Astrocyte (in vitro differentiated cells and primary cell): ENCODE data around the gene THSD7B. TPM values are rescaled to one million over a fixed set of nuclear protein-coding genes. Genes with fewer than 3 reads are reported as not detected.

Experiments
- DNase-seq: peaks from one replicate; pipeline ENCODE4 v3.0.0-alpha.2; 2010; ENCODE audit warnings: low read depth
- FAIRE-seq: peaks from 2 replicates; lab custom pipeline; 2011; peaks lifted over from hg19 to GRCh38; lab: Jason Lieb, UNC
- H2AFZ ChIP-seq: 2 replicates; pipeline ENCODE4 v1.6.0; 2012; ENCODE audit warnings: low read depth, low read length, inconsistent platforms
- H3K27ac ChIP-seq: 2 replicates; pipeline ENCODE4 v1.5.1; 2011; ENCODE audit warnings: low read depth, low read length, inconsistent platforms
- H3K27me3 ChIP-seq: 2 replicates; pipeline ENCODE4 v1.6.0; 2011; ENCODE audit warnings: low read length, inconsistent platforms; ENCODE audit not compliant: insufficient read depth
- H3K36me3 ChIP-seq: 2 replicates; pipeline ENCODE4 v1.5.1; 2011; ENCODE audit warnings: low read length, inconsistent platforms; ENCODE audit not compliant: insufficient read depth
- H3K4me1 ChIP-seq: 2 replicates; pipeline ENCODE4 v1.5.1; 2011; ENCODE audit warnings: low read length, inconsistent platforms; ENCODE audit not compliant: insufficient read depth
- H3K4me2 ChIP-seq: 2 replicates; pipeline ENCODE4 v1.6.0; 2012; ENCODE audit warnings: low read length, inconsistent platforms
- H3K4me3 ChIP-seq: 2 replicates; pipeline ENCODE4 v1.5.1; 2011; ENCODE audit warnings: low read depth, mild to moderate bottlenecking, low read length, inconsistent platforms; ENCODE audit not compliant: insufficient read depth
- H3K79me2 ChIP-seq: 2 replicates; pipeline ENCODE4 v1.6.0; 2012; ENCODE audit warnings: mild to moderate bottlenecking, low read length, inconsistent platforms; ENCODE audit not compliant: insufficient read depth
- H3K9ac ChIP-seq: 2 replicates; pipeline ENCODE4 v1.6.0; 2012; ENCODE audit warnings: mild to moderate bottlenecking, low read length, inconsistent platforms
- H3K9me3 ChIP-seq: 2 replicates; pipeline ENCODE4 v1.5.1; 2012; ENCODE audit warnings: low read depth, mild to moderate bottlenecking, low read length, inconsistent platforms; ENCODE audit not compliant: insufficient read depth
- H4K20me1 ChIP-seq: 2 replicates; pipeline ENCODE4 v1.6.0; 2012; ENCODE audit warnings: low read length, inconsistent platforms; ENCODE audit not compliant: insufficient read depth
- H3K27ac Mint-ChIP-seq: one replicate; pipeline ENCODE4 v1.8.0; 2021; ENCODE audit warnings: mild to moderate bottlenecking, mixed read lengths; ENCODE audit not compliant: unreplicated experiment
- H3K27me3 Mint-ChIP-seq: one replicate; pipeline ENCODE4 v1.8.0; 2021; ENCODE audit warnings: low read depth, mixed read lengths; ENCODE audit not compliant: unreplicated experiment
- H3K36me3 Mint-ChIP-seq: one replicate; pipeline ENCODE4 v1.8.0; 2021; ENCODE audit warnings: low read depth, mixed read lengths; ENCODE audit not compliant: unreplicated experiment
- H3K4me1 Mint-ChIP-seq: one replicate; pipeline ENCODE4 v1.8.0; 2021; ENCODE audit warnings: low read depth, mixed read lengths; ENCODE audit not compliant: unreplicated experiment
- H3K4me3 Mint-ChIP-seq: one replicate; pipeline ENCODE4 v1.8.0; 2021; ENCODE audit warnings: mild to moderate bottlenecking, moderate library complexity, mixed read lengths; ENCODE audit not compliant: unreplicated experiment
- H3K9me3 Mint-ChIP-seq: one replicate; pipeline ENCODE4 v1.8.0; 2021; ENCODE audit warnings: mild to moderate bottlenecking, mixed read lengths; ENCODE audit not compliant: unreplicated experiment
- CTCF ChIP-seq: IDR thresholded peaks from 2 replicates; pipeline ENCODE4 v1.5.1; 2011; ENCODE audit warnings: low read depth, mild to moderate bottlenecking, inconsistent platforms, low read length, moderate library complexity; ENCODE audit not compliant: insufficient read depth
- EZH2 ChIP-seq: IDR thresholded peaks from 2 replicates; pipeline ENCODE4 v1.6.1; 2012; ENCODE audit warnings: mild to moderate bottlenecking, low read length, inconsistent platforms; ENCODE audit not compliant: insufficient read depth
- total RNA-seq: library from RNA; stranded (reverse); gene quantifications from 2 replicates; pipeline ENCODE4 v1.2.1, GENCODE V29; 2021

The THSD7B gene
- total RNA-seq, 1 donor from 2014 or later, result 0.18 TPM

GRCh38 chr2:137380610-137381009 is 615.3 kb downstream of the THSD7B start:
- no peaks in the 10 kb centered on the region for H3K9me3 Mint-ChIP-seq

GRCh38 chr2:137381731-137382130 is 616.4 kb downstream of the THSD7B start:
- Histone ChIP-seq H3K4me3 (no peak overlapping the region), H3K4me1 (no peaks in the 10 kb centered on the region), H3K79me2 (no peaks in the 10 kb centered on the region), H3K9ac (no peak overlapping the region), H3K27ac (no peak overlapping the region), H2AFZ (no peak overlapping the region), H3K9me3 (peaks cover 4% of the 10 kb centered on the region), H3K36me3 (no peaks in the 10 kb centered on the region), H3K27me3 (no peaks in the 10 kb centered on the region), H4K20me1 (no peaks in the 10 kb centered on the region), H3K4me2 (no peak overlapping the region)
- Mint-ChIP-seq H3K36me3 (peaks cover 2% of the 10 kb centered on the region), H3K27ac (no peak overlapping the region), H3K4me3 (no peak overlapping the region), H3K9me3 (no peaks in the 10 kb centered on the region), H3K27me3 (peaks cover 3% of the 10 kb centered on the region), H3K4me1 (peaks cover 2% of the 10 kb centered on the region)
- FAIRE-seq, result no peak
- TF ChIP-seq CTCF, result no peak
- no peak for DNase-seq

More at GRCh38 chr2:137380610-137381009, 615.3 kb downstream of the THSD7B start:
- Mint-ChIP-seq H3K27me3 (peaks cover 3% of the 10 kb centered on the region), H3K4me1 (peaks cover 2% of the 10 kb centered on the region), H3K36me3 (peaks cover 2% of the 10 kb centered on the region), H3K4me3 (no peak overlapping the region), H3K27ac (no peak overlapping the region)
- DNase-seq (peak; percentile 17), FAIRE-seq (no peak)
- Histone ChIP-seq H3K27ac (no peak overlapping the region), H3K9ac (no peak overlapping the region), H3K36me3 (no peaks in the 10 kb centered on the region), H3K79me2 (no peaks in the 10 kb centered on the region), H3K4me3 (no peak overlapping the region), H3K4me2 (no peak overlapping the region), H2AFZ (no peak overlapping the region), H3K27me3 (no peaks in the 10 kb centered on the region), H3K9me3 (peaks cover 4% of the 10 kb centered on the region), H4K20me1 (no peaks in the 10 kb centered on the region), H3K4me1 (no peaks in the 10 kb centered on the region)
- TF ChIP-seq EZH2 (no peak), CTCF (no peak)

DNA sequence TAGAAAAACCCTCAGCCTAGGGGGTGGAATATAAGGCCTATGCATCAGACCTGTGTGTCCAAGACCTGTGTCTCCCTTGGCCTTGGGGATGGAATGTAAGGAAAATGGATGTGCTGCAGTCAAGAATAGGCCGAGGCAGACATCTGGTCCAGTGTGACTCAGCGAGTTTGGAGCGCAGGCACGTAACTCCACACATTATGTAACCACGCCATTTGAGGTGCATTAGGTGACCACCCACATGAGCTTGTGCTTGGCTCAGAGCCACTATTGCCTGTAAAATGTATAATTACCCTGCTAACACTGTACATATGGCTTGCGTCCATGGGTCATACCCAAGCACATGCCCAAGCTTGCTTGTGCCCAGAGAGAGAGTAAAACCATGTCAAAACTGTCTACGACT is 618.0 kb downstream of the THSD7B start:
- no peaks in the 10 kb centered on the region for H3K4me1 ChIP-seq
- H3K27ac Mint-ChIP-seq, result no peak overlapping the region
- H3K4me1 Mint-ChIP-seq, result peaks cover 2% of the 10 kb centered on the region
- no peaks in the 10 kb centered on the region for H3K79me2 ChIP-seq
- no peak overlapping the region for H2AFZ ChIP-seq
- H4K20me1 ChIP-seq, result no peaks in the 10 kb centered on the region
- FAIRE-seq (no peak), DNase-seq (no peak)
- H3K9me3 ChIP-seq, result peaks cover 4% of the 10 kb centered on the region
- no peak overlapping the region for H3K4me2 ChIP-seq
- H3K27me3 Mint-ChIP-seq, result peaks cover 3% of the 10 kb centered on the region
- H3K27ac ChIP-seq, result no peak overlapping the region
- no peak overlapping the region for H3K4me3 Mint-ChIP-seq
- no peaks in the 10 kb centered on the region for H3K36me3 ChIP-seq
- H3K9me3 Mint-ChIP-seq, result no peaks in the 10 kb centered on the region
- no peak overlapping the region for H3K4me3 ChIP-seq
- no peak for TF ChIP-seq EZH2
- TF ChIP-seq CTCF, result no peak
- no peaks in the 10 kb centered on the region for H3K27me3 ChIP-seq
- H3K9ac ChIP-seq, result no peak overlapping the region
- H3K36me3 Mint-ChIP-seq, result peaks cover 2% of the 10 kb centered on the region
